Neural cell (in vitro differentiated cells): Measurements from ENCODE around the gene SDK1.

Experiments
- CTCF ChIP-seq: fragments of 450-650 bp; IDR thresholded peaks from 2 replicates; pipeline ENCODE4 v1.5.1; 2014; ENCODE audit warnings: antibody characterized with exemption, mild to moderate bottlenecking, moderate library complexity; ENCODE audit not compliant: poor library complexity, severe bottlenecking
- POLR2AphosphoS5 ChIP-seq: IDR thresholded peaks from 2 replicates; pipeline ENCODE4 v1.6.1; 2012

- TF ChIP-seq CTCF: no peak
- no peak for TF ChIP-seq POLR2AphosphoS5
Observed at GRCh38 chr7:3332308-3332707, 31.3 kb downstream of the SDK1 start.
